Measurements from ENCODE around the gene ZNF570.

ZNF570 gene

GRCh38 chr19:37468961-37469777, at the start of gene ZNF570:
ZNF570 (plus strand) TSS chr19:37469356; CDS start chr19:37470355, 999 bp downstream.
- DNase-seq: peak; percentile 84

GRCh38 chr19:37452500-37453245, 16.5 kb upstream of the ZNF570 start:
- DNase-seq: no peak

GRCh38 chr19:37466277-37466797, 2.8 kb upstream of the ZNF570 start:
- no peak for DNase-seq

- peak; percentile 92 for DNase-seq
Measured at GRCh38 chr19:37466798-37467607, 2.2 kb upstream of the ZNF570 start, which contains the start of gene ZNF569. ZNF569 (minus strand) TSS chr19:37467444; CDS start chr19:37444921, 22,523 bp downstream.

- DNase-seq: no peak
Measured at GRCh38 chr19:37467608-37468090, 1.5 kb upstream of the ZNF570 start.

- no peak for DNase-seq
Measured at GRCh38 chr19:37470216-37470615, 1.1 kb downstream of the ZNF570 start.

- no peak for DNase-seq
Measured at GRCh38 chr19:37472165-37472564, 3.0 kb downstream of the ZNF570 start.

GRCh38 chr19:37484406-37485168, 15.4 kb downstream of the ZNF570 start:
- DNase-seq: no peak

GRCh38 chr19:37492213-37492612, 23.1 kb downstream of the ZNF570 start:
- no peak for DNase-seq

- DNase-seq: no peak
Measured at GRCh38 chr19:37505958-37506386, 36.8 kb downstream of the ZNF570 start.

- no peak for DNase-seq
Measured at GRCh38 chr19:37506387-37507166, 37.4 kb downstream of the ZNF570 start, which contains the start of gene ZNF793. ZNF793 (plus strand) TSS chr19:37506939; CDS start chr19:37523440, 16,501 bp downstream.

- no peak for DNase-seq
Measured at GRCh38 chr19:37507167-37507464, 38.0 kb downstream of the ZNF570 start.

GRCh38 chr19:37511186-37511585, 42.0 kb downstream of the ZNF570 start:
- no peak for DNase-seq

GRCh38 chr19:37511821-37512220, 42.7 kb downstream of the ZNF570 start:
- no peak for DNase-seq

GRCh38 chr19:37513397-37513796, 44.2 kb downstream of the ZNF570 start:
- no peak for DNase-seq

- DNase-seq: no peak
Measured at GRCh38 chr19:37519890-37520289, 50.7 kb downstream of the ZNF570 start.

GRCh38 chr19:37537391-37537947, 68.3 kb downstream of the ZNF570 start:
- no peak for DNase-seq
